DND-41 (cell line): ENCODE results near the gene RASGRP1.

Experiments
- EZH2 ChIP-seq: IDR thresholded peaks from 3 replicates; pipeline ENCODE4 v1.6.1; 2012; ENCODE audit warnings: borderline replicate concordance, low read depth, mild to moderate bottlenecking, moderate library complexity, low read length, inconsistent platforms; ENCODE audit not compliant: severe bottlenecking
- TF ChIP-seq, protein P1 (sequence below): IDR thresholded peaks from 2 replicates; pipeline ENCODE4 v1.5.1; 2012; ENCODE audit warnings: borderline replicate concordance, low read length, moderate library complexity, mild to moderate bottlenecking; ENCODE audit not compliant: poor library complexity, severe bottlenecking; ENCODE audit errors: extremely low read depth

DNA sequence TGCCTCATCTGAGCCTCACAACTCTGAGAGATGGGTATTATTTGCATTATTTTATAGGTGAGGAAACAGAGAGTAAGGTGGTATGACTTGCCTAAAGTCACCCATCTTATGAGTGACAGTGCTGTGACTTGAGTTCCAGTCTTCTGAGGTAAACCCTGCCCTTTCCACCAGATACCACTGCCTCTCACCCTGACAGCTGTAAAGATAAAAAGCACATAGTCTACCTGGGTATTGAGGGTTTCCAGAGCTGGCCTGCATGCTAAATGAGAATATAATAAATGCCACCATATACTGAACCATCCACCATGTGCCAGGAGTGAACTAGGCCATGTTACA lies 25.6 kb downstream of the RASGRP1 start:
- TF ChIP-seq, protein P1, sequence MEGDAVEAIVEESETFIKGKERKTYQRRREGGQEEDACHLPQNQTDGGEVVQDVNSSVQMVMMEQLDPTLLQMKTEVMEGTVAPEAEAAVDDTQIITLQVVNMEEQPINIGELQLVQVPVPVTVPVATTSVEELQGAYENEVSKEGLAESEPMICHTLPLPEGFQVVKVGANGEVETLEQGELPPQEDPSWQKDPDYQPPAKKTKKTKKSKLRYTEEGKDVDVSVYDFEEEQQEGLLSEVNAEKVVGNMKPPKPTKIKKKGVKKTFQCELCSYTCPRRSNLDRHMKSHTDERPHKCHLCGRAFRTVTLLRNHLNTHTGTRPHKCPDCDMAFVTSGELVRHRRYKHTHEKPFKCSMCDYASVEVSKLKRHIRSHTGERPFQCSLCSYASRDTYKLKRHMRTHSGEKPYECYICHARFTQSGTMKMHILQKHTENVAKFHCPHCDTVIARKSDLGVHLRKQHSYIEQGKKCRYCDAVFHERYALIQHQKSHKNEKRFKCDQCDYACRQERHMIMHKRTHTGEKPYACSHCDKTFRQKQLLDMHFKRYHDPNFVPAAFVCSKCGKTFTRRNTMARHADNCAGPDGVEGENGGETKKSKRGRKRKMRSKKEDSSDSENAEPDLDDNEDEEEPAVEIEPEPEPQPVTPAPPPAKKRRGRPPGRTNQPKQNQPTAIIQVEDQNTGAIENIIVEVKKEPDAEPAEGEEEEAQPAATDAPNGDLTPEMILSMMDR, result no peak
- TF ChIP-seq EZH2, result no peak
